Iris pigment epithelial cell (primary cell): ENCODE data around the gene CTBP2.
A peak's percentile ranks its signal among the peaks of the same experiment; 100 is the strongest.

ENCODE experiments used
- DNase-seq: peaks from one replicate; pipeline ENCODE4 v3.0.0-alpha.2; 2011; ENCODE audit warnings: low read depth

The CTBP2 gene

GRCh38 chr10:125009661-125010161, 150.7 kb downstream of the CTBP2 start:
- no peak for DNase-seq

GRCh38 chr10:125008689-125009638, 151.4 kb downstream of the CTBP2 start:
- no peak for DNase-seq

- DNase-seq: no peak
Observed at GRCh38 chr10:125007436-125007835, 152.9 kb downstream of the CTBP2 start.

- DNase-seq: peak; percentile 36
Observed at GRCh38 chr10:125006921-125007426, 153.4 kb downstream of the CTBP2 start.

GRCh38 chr10:125006188-125006680, 154.1 kb downstream of the CTBP2 start:
- DNase-seq: peak; percentile 31

- no peak for DNase-seq
Observed at GRCh38 chr10:125005312-125006187, 154.8 kb downstream of the CTBP2 start.

- no peak for DNase-seq
Observed at GRCh38 chr10:125004571-125005311, 155.6 kb downstream of the CTBP2 start.

- DNase-seq: no peak
Observed at GRCh38 chr10:125003901-125004467, 156.4 kb downstream of the CTBP2 start.

- no peak for DNase-seq
Observed at GRCh38 chr10:125003146-125003900, 157.0 kb downstream of the CTBP2 start.

- DNase-seq: no peak
Observed at GRCh38 chr10:125002423-125003145, 157.8 kb downstream of the CTBP2 start.

GRCh38 chr10:125002047-125002422, 158.3 kb downstream of the CTBP2 start:
- no peak for DNase-seq

- no peak for DNase-seq
Observed at GRCh38 chr10:125001313-125002046, 158.9 kb downstream of the CTBP2 start.

GRCh38 chr10:125000366-125001312, 159.7 kb downstream of the CTBP2 start:
- DNase-seq: no peak

- peak; percentile 81 for DNase-seq
Observed at GRCh38 chr10:124999433-125000365, 160.7 kb downstream of the CTBP2 start.

GRCh38 chr10:124998624-124999291, 161.6 kb downstream of the CTBP2 start:
- DNase-seq: no peak
